GM21515 (cell line): ENCODE measurements around the gene RHBDF1.

Experiments
- ATAC-seq: cut with Tn5 transposase; IDR thresholded peaks from one replicate; pipeline ENCODE4 v1.9.1; 2021; ENCODE audit not compliant: unreplicated experiment

RHBDF1 gene

GRCh38 chr16:74747-75334, 2.4 kb upstream of the RHBDF1 start:
- no peak for ATAC-seq

GRCh38 chr16:74051-74746, 1.8 kb upstream of the RHBDF1 start:
- ATAC-seq = no peak

GRCh38 chr16:71540-72401, 660 bp downstream of the RHBDF1 start:
- ATAC-seq = no peak

GRCh38 chr16:71210-71539, 1.3 kb downstream of the RHBDF1 start:
- ATAC-seq = no peak

GRCh38 chr16:69181-69580, 3.2 kb downstream of the RHBDF1 start:
- ATAC-seq = no peak

- no peak for ATAC-seq
Observed at GRCh38 chr16:67884-68789, 4.3 kb downstream of the RHBDF1 start.

GRCh38 chr16:67183-67791, 5.1 kb downstream of the RHBDF1 start:
- no peak for ATAC-seq

GRCh38 chr16:66309-67182, 5.9 kb downstream of the RHBDF1 start:
- ATAC-seq = no peak

- no peak for ATAC-seq
Observed at GRCh38 chr16:65745-66144, 6.7 kb downstream of the RHBDF1 start.

- no peak for ATAC-seq
Observed at GRCh38 chr16:64914-65255, 7.5 kb downstream of the RHBDF1 start.

GRCh38 chr16:63998-64913, 8.2 kb downstream of the RHBDF1 start:
- ATAC-seq = no peak

GRCh38 chr16:63466-63865, 9.0 kb downstream of the RHBDF1 start:
- ATAC-seq = no peak

- no peak for ATAC-seq
Observed at GRCh38 chr16:62968-63391, 9.5 kb downstream of the RHBDF1 start.

- no peak for ATAC-seq
Observed at GRCh38 chr16:62283-62967, 10.0 kb downstream of the RHBDF1 start.

GRCh38 chr16:61879-62281, 10.6 kb downstream of the RHBDF1 start:
- ATAC-seq = no peak

- no peak for ATAC-seq
Observed at GRCh38 chr16:60929-61878, 11.2 kb downstream of the RHBDF1 start.

GRCh38 chr16:60166-60565, 12.3 kb downstream of the RHBDF1 start:
- no peak for ATAC-seq
